HL-60 (cell line): ENCODE measurements around the gene CCL24.
"Not testable (repeated sequence)": the region's sequence is repeated elsewhere in the genome, so short reads cannot be mapped to it uniquely, and the experiment has no call there.

Experiments used
- DNase-seq, 2 experiments: peaks; one replicate each; pipeline ENCODE4 v3.0.0-alpha.2; 2010 to 2020; ENCODE audit warnings: low read depth in 1 of 2, low spot score in 1 of 2
- H3K27ac ChIP-seq: fragments of 250-450 bp; sonication (Bioruptor Pico); replicated peaks from 2 replicates; pipeline ENCODE4 v1.5.1; 2020; ENCODE audit warnings: mild to moderate bottlenecking, moderate library complexity
- H3K27me3 ChIP-seq: fragments of 250-450 bp; sonication (Bioruptor Pico); 2 replicates; pipeline ENCODE4 v1.5.1; 2021; ENCODE audit warnings: mild to moderate bottlenecking, moderate library complexity; ENCODE audit not compliant: insufficient read depth, poor library complexity, severe bottlenecking
- H3K4me3 ChIP-seq: replicated peaks from 2 replicates; pipeline ENCODE4 v1.5.1; 2011; ENCODE audit warnings: mild to moderate bottlenecking, control low read depth, low read length; ENCODE audit not compliant: insufficient read depth
- CTCF ChIP-seq: IDR thresholded peaks from one replicate; pipeline ENCODE4 v1.5.1; 2011; ENCODE audit warnings: low read length, control low read depth, inconsistent platforms; ENCODE audit not compliant: insufficient read depth
- GABPA ChIP-seq: IDR thresholded peaks from 2 replicates; pipeline ENCODE4 v1.6.1; 2012; ENCODE audit warnings: low read depth
- POLR2AphosphoS5 ChIP-seq: IDR thresholded peaks from 2 replicates; pipeline ENCODE4 v1.6.1; 2012; ENCODE audit warnings: low read depth
- REST ChIP-seq: IDR thresholded peaks from 2 replicates; pipeline ENCODE4 v1.6.1; 2012; ENCODE audit warnings: low read depth; ENCODE audit not compliant: insufficient replicate concordance
- SPI1 ChIP-seq: IDR thresholded peaks from 2 replicates; pipeline ENCODE4 v1.6.1; 2012; ENCODE audit warnings: low read depth, mild to moderate bottlenecking, borderline replicate concordance
- long read RNA-seq: library from polyadenylated mRNA; unstranded; transcript quantifications from one replicate; pipeline ENCODE4 v2.0.0, GENCODE V29; 2020

CCL24 gene
- long read RNA-seq = 0 reads

GRCh38 chr7:75813781-75814236 lies at the start of gene CCL24:
CCL24 (minus strand) TSS chr7:75813806; CDS start chr7:75813715, 91 bp downstream.
- Histone ChIP-seq H3K27me3 (no peaks in the 10 kb centered on the region), H3K27ac (no peak within 1 kb of the TSS), H3K4me3 (no peak within 1 kb of the TSS)
- TF ChIP-seq POLR2AphosphoS5 = no peak
- peak; percentile 44; the same call in 1 of the 2 replicates for TF ChIP-seq SPI1
- no peak for TF ChIP-seq CTCF
- TF ChIP-seq GABPA = no peak
- peak; percentile 60 to 68 for DNase-seq

- H3K27ac ChIP-seq = no peak overlapping the region
- DNase-seq = peak in 1 of 2 experiments; percentile 61
- no peak overlapping the region for H3K4me3 ChIP-seq
- H3K27me3 ChIP-seq = no peaks in the 10 kb centered on the region
- peak; percentile 69; the same call in 1 of the 2 replicates for TF ChIP-seq POLR2AphosphoS5
- TF ChIP-seq SPI1 = peak; percentile 96
- no peak for TF ChIP-seq CTCF
- no peak for TF ChIP-seq REST
- TF ChIP-seq GABPA = no peak
Observed at GRCh38 chr7:75861636-75862035, 48.0 kb upstream of the CCL24 start.

- TF ChIP-seq POLR2AphosphoS5 (no peak), CTCF (no peak), SPI1 (no peak), GABPA (no peak), REST (no peak)
- Histone ChIP-seq H3K27ac (no peak overlapping the region), H3K27me3 (no peaks in the 10 kb centered on the region), H3K4me3 (no peak overlapping the region)
- no peak for DNase-seq
Observed at GRCh38 chr7:75858410-75858809, 44.8 kb upstream of the CCL24 start.

- H3K4me3 ChIP-seq = no peak overlapping the region
- no peaks in the 10 kb centered on the region for H3K27me3 ChIP-seq
- DNase-seq = peak; percentile 57 to 81
- peak; percentile 47; the same call in 1 of the 2 replicates for TF ChIP-seq POLR2AphosphoS5
- TF ChIP-seq GABPA = no peak
- peak; percentile 33; the same call in 1 of the 2 replicates for TF ChIP-seq SPI1
- no peak for TF ChIP-seq CTCF
- no peak for TF ChIP-seq REST
- H3K27ac ChIP-seq = no peak overlapping the region
Observed at GRCh38 chr7:75856536-75856935, 42.9 kb upstream of the CCL24 start.

GRCh38 chr7:75854813-75855345 lies 41.3 kb upstream of the CCL24 start:
- not testable (repeated sequence) for H3K4me3 ChIP-seq, DNase-seq, H3K27me3 ChIP-seq, H3K27ac ChIP-seq
